Caco-2 (cell line): ENCODE data around the gene PTPRG. TPM values are rescaled to one million over a fixed set of nuclear protein-coding genes. Genes with fewer than 3 reads are reported as not detected.

ENCODE experiments used
- BruUV-seq: library from RNA; stranded (reverse); fragments of 400-500 nt; replicated peaks from 2 replicates; lab custom pipeline; 2021; lab: Mats Ljungman, UMichigan
- CTCF ChIA-PET: fragments of 300-600 bp; sonication (Branson Sonifier 250); formaldehyde crosslinking; loops from one replicate; lab custom pipeline; 2022; ENCODE audit warnings: antibody characterized with exemption; lab: Charles Lee
- POLR2A ChIA-PET: fragments of 300-600 bp; sonication (Branson Sonifier 250); formaldehyde crosslinking; loops from one replicate; lab custom pipeline; 2022; ENCODE audit warnings: antibody characterized with exemption; lab: Charles Lee
- DNase-seq, 2 experiments: peaks; one replicate each; pipeline versions ENCODE4 v3.0.0 to v3.0.0-alpha.2; 2020 to 2022
- H3K27me3 ChIP-seq: replicated peaks from 2 replicates; pipeline ENCODE4 v1.6.0; 2011; ENCODE audit warnings: low read length; ENCODE audit not compliant: control insufficient read depth, insufficient read depth
- H3K36me3 ChIP-seq: 2 replicates; pipeline ENCODE4 v1.5.1; 2011; ENCODE audit warnings: low read length; ENCODE audit not compliant: control insufficient read depth, insufficient read depth
- H3K4me1 ChIP-seq: fragments of 250-450 bp; sonication (Bioruptor Pico); 2 replicates; pipeline ENCODE4 v1.5.1; 2020; ENCODE audit warnings: mild to moderate bottlenecking
- H3K4me3 ChIP-seq: 2 replicates; pipeline ENCODE4 v1.5.1; 2011; ENCODE audit warnings: low read depth, mild to moderate bottlenecking, control low read depth, low read length
- H3K9me3 ChIP-seq: fragments of 250-450 bp; sonication (Bioruptor Pico); 2 replicates; pipeline ENCODE4 v1.5.1; 2020; ENCODE audit warnings: mild to moderate bottlenecking, moderate library complexity
- H3K27ac Mint-ChIP-seq: one replicate; pipeline ENCODE4 v1.8.0; 2022; ENCODE audit warnings: mixed read lengths; ENCODE audit not compliant: unreplicated experiment
- H3K27me3 Mint-ChIP-seq: one replicate; pipeline ENCODE4 v1.8.0; 2022; ENCODE audit warnings: mixed read lengths; ENCODE audit not compliant: insufficient read depth, unreplicated experiment
- H3K36me3 Mint-ChIP-seq: one replicate; pipeline ENCODE4 v1.8.0; 2022; ENCODE audit warnings: mild to moderate bottlenecking, mixed read lengths; ENCODE audit not compliant: insufficient read depth, unreplicated experiment
- H3K4me1 Mint-ChIP-seq: one replicate; pipeline ENCODE4 v1.8.0; 2022; ENCODE audit warnings: low read depth, mixed read lengths; ENCODE audit not compliant: unreplicated experiment
- H3K4me3 Mint-ChIP-seq: one replicate; pipeline ENCODE4 v1.8.0; 2022; ENCODE audit warnings: mild to moderate bottlenecking, moderate library complexity, mixed read lengths; ENCODE audit not compliant: unreplicated experiment
- H3K9me3 Mint-ChIP-seq: one replicate; pipeline ENCODE4 v1.8.0; 2022; ENCODE audit warnings: mixed read lengths; ENCODE audit not compliant: unreplicated experiment
- CTCF ChIP-seq, 2 experiments: fragments of 200-600 bp in 1 of 2; IDR thresholded peaks; 1 replicate in 1 of 2; 2 replicates in 1 of 2; pipeline versions ENCODE4 v1.5.1 to v1.8.0; 2011 to 2022; ENCODE audit warnings: antibody characterized with exemption in 1 of 2, control low read depth in 1 of 2, inconsistent platforms in 1 of 2, low read depth in 1 of 2, low read length in 1 of 2, mild to moderate bottlenecking in 1 of 2, moderate library complexity in 1 of 2; ENCODE audit not compliant: insufficient read depth in 1 of 2, severe bottlenecking in 1 of 2, unreplicated experiment in 1 of 2
- intact Hi-C: fragments of 100-400 bp; cut with micrococcal nuclease; formaldehyde crosslinking; loops from one replicate; pipeline ENCODE4 v1.10.0; 2022; ENCODE audit not compliant: unreplicated experiment
- total RNA-seq: library from RNA; stranded (reverse); gene quantifications from 2 replicates; pipeline ENCODE4 v1.2.3, GENCODE V29; 2022

The PTPRG gene
- total RNA-seq, 1 experiment from 2014 or later: 46.4 TPM

GRCh38 chr3:62236016-62236415 lies 674.6 kb downstream of the PTPRG start:
- POLR2A ChIA-PET: no interaction called here
- no peaks in the 10 kb centered on the region for H3K4me1 Mint-ChIP-seq
- BruUV-seq: no TSS peak

GRCh38 chr3:62237286-62237948 lies 676.0 kb downstream of the PTPRG start:
- Histone ChIP-seq H3K27me3 (no peaks in the 10 kb centered on the region), H3K9me3 (no peaks in the 10 kb centered on the region), H3K36me3 (peaks cover 2% of the 10 kb centered on the region; the same call in 1 of the 2 replicates), H3K4me3 (no peak overlapping the region), H3K4me1 (no peaks in the 10 kb centered on the region)
- CTCF ChIA-PET: no interaction called here
- POLR2A ChIA-PET: interaction anchor here (0.6 kb wide), 1 partner anchor 676 kb away, joined by 11 read pairs; no protein-coding TSS in a partner anchor
- no TSS peak for BruUV-seq
- TF ChIP-seq CTCF (IDR thresholded peaks at IDR 0.05; ENCODE audit: insufficient read depth in 1 of 2, low read depth in 1 of 2, low read length in 1 of 2, severe bottlenecking in 1 of 2, unreplicated experiment in 1 of 2): no peak
- DNase-seq: no peak
- H3K27ac Mint-ChIP-seq: no peak overlapping the region
- no peaks in the 10 kb centered on the region for H3K4me1 Mint-ChIP-seq
- H3K27me3 Mint-ChIP-seq: no peaks in the 10 kb centered on the region
- intact Hi-C loops: no loop called here
- no peaks in the 10 kb centered on the region for H3K36me3 Mint-ChIP-seq
- H3K9me3 Mint-ChIP-seq: no peaks in the 10 kb centered on the region
- no peak overlapping the region for H3K4me3 Mint-ChIP-seq

More at GRCh38 chr3:62236016-62236415, 674.6 kb downstream of the PTPRG start:
- Histone ChIP-seq H3K9me3 (no peaks in the 10 kb centered on the region), H3K36me3 (peaks cover 2% of the 10 kb centered on the region; the same call in 1 of the 2 replicates), H3K4me1 (no peaks in the 10 kb centered on the region), H3K4me3 (no peak overlapping the region), H3K27me3 (no peaks in the 10 kb centered on the region)
- H3K27me3 Mint-ChIP-seq: no peaks in the 10 kb centered on the region
- CTCF ChIA-PET: no interaction called here
- no peak for DNase-seq
- no peaks in the 10 kb centered on the region for H3K9me3 Mint-ChIP-seq
- TF ChIP-seq CTCF (IDR thresholded peaks at IDR 0.05; ENCODE audit: insufficient read depth in 1 of 2, low read depth in 1 of 2, low read length in 1 of 2, severe bottlenecking in 1 of 2, unreplicated experiment in 1 of 2): no peak
- H3K27ac Mint-ChIP-seq: no peak overlapping the region
- no peaks in the 10 kb centered on the region for H3K36me3 Mint-ChIP-seq
- intact Hi-C loops: no loop called here
- H3K4me3 Mint-ChIP-seq: no peak overlapping the region

GRCh38 chr3:62238003-62238402 lies 676.6 kb downstream of the PTPRG start:
- BruUV-seq: no TSS peak
- intact Hi-C loops: no loop called here
- POLR2A ChIA-PET: no interaction called here

More at GRCh38 chr3:62238003-62238402, 676.6 kb downstream of the PTPRG start:
- H3K4me1 Mint-ChIP-seq: no peaks in the 10 kb centered on the region
- Histone ChIP-seq H3K27me3 (no peaks in the 10 kb centered on the region), H3K4me3 (no peak overlapping the region), H3K9me3 (no peaks in the 10 kb centered on the region), H3K36me3 (peaks cover 2% of the 10 kb centered on the region; the same call in 1 of the 2 replicates), H3K4me1 (no peaks in the 10 kb centered on the region)
- H3K27ac Mint-ChIP-seq: no peak overlapping the region
- H3K36me3 Mint-ChIP-seq: no peaks in the 10 kb centered on the region
- CTCF ChIA-PET: no interaction called here
- DNase-seq: no peak
- no peaks in the 10 kb centered on the region for H3K9me3 Mint-ChIP-seq
- H3K27me3 Mint-ChIP-seq: no peaks in the 10 kb centered on the region
- TF ChIP-seq CTCF (IDR thresholded peaks at IDR 0.05; ENCODE audit: insufficient read depth in 1 of 2, low read depth in 1 of 2, low read length in 1 of 2, severe bottlenecking in 1 of 2, unreplicated experiment in 1 of 2): no peak
- no peak overlapping the region for H3K4me3 Mint-ChIP-seq
